Measurements from ENCODE around the gene CUZD1.

The CUZD1 gene

DNA sequence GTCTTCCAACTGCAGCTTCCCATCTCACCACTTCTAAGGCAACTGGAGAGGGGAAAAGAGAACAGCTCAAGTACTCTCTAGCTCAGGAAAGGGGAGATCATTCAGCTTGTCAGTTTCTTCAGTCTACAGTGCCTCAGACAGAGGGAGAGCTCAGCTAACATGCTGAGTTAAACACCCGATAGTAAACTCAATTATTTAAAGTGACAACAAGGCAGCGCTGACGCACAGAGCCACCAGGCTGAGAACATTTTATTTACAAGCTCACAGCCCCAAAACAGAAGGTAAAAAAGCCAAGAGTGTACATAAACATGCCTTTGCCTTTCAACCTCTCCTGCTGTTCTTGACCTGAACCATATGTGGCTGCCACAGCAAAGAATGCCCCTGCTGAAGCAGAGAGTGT is 10.1 kb upstream of the CUZD1 start:
- no peak for DNase-seq (ENCODE audit: low spot score)

DNA sequence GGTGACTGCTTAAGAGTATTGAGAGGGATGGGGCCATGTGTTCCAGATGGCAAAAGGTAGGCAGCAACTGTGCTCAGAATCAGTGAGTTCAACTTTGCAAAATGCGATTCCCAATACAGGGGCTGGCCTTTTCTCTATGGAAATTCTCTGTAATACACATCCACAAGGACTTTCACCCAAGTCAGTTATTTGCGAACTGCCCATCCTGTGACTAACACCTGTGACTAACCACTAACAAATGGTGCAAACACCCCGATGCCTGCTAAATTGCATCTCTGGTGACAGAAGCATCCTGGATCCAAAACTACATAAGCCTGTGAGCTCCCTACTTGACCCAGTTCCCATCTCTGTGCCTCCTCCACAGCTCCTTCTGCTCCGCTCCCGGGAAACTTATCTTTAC is 9.0 kb upstream of the CUZD1 start:
- no peak for DNase-seq (ENCODE audit: low spot score)

DNA sequence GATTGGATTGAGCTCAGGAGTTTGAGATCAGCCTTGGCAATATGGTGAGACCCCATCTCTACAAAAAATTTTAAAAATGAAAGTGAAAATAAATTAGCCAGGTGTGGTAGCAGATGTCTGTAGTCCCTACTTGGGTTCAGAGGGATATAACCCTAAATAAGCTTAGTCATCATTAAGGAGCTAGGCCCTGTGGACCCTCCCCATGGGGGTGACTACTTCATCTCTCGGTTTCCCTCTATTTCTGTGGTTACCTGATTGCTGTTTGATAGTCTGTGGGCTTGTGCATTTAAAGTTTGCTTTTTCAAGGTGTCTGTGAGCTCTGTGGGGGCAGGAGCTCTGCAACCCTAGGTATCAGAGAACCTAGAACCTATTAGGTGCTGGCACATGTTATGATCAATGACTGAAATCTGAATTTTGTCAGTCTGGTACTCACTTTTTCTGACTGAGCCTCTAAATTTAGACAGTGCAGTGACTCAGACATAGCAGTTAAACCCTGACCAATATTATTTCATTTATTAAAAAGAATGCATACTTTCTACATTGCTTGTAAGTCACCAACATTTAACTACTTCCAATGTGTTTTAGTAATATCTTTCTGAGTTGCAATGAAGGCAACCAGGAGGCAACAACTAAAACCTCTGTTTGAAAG is 8.1 kb upstream of the CUZD1 start:
- no peak for DNase-seq (ENCODE audit: low spot score)

DNA sequence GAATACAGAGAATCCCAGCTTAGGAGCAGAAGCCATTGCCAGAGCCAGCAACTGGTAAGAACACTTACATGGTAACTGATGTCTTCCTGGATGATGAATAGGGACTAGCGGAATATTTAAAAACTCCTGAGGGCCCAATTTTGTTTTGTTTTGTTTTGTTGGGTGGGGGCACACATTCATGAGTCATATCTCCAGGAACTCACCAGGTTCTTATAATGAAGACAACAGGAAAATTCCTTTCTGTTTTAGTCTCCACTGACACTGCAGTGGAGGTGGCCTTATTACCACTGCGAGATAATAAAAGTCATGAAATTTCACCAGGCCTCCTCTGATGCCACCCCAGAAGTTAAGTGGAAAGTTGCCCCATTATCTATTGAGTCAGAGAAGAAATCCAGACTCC is 6.6 kb upstream of the CUZD1 start:
- DNase-seq (ENCODE audit: low spot score) = no peak

DNA sequence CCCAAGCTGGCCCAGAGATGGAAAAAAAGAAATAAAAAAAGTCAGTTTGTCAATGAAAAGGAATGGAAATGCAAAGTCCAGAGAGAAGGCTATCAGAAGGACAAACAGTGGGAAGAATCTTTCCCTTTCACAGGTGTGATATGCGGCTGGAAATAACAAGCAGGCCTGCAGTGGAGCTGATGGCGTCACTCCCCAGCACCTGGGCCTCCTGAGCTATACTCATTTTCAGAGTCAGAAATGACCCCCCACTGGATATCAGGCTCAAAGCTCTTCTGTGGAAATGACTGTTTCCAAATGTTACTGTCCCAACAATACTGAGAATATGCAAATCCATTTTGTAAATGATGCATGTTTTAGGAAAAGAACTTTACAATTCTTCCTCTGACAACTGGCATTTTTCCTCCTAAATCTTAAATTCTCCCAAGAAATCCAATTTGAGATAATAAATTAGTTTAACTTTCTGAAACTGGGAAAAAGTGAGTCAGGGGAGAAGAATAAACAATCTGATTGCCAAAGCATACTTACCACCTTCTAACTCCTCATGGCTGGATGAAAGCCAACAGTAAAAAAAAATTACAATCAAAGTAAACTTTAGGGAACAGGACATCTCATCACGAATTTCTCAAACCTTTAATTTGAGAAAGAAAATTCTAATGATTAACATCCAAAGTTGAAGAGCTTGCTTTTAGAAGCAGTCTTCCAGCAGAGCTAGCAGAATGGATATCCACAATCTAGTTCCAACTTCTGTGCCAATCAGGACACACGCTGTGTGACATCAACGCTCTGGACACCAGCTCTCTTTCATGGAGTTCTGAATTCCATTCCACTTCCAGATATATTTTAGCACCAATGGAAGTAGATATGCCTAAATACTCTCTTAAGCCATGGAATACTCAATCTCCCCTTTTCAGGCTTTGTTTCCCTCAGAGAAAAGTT is 5.3 kb upstream of the CUZD1 start:
- DNase-seq (ENCODE audit: low spot score) = no peak

DNA sequence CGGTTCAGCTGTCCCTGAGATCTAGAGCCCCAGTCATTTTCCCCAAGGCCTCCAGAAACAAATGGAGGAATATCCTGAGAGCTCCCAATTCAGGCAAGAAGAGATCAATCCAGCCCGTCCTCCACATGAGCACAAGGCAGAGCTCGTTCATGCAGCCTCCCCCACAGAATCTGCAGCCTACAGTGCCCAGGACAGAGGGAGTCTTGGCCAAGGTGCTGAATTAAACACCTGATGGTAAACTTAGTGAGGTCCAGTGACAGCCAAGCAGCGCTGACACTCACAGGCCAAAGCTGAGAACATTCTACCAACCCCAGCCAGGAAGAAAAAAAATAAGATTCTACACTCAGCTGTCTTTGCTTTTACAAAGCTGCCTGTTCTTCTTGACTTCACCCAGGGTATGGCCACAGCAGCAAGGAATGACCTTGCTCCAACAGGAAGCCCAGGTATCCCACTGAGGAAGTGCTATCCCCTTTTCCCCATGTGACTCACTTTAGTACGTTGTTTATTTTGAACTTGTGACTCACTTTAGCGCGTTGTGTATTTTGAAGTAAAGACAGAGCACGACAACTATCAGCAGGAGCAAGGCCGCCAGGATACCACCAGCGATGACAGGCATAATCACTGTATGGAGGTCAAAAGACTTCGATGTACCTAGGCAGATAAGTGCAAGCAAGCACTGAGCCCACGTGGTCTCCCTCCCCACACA is 4.4 kb upstream of the CUZD1 start:
- no peak for DNase-seq (ENCODE audit: low spot score)

DNA sequence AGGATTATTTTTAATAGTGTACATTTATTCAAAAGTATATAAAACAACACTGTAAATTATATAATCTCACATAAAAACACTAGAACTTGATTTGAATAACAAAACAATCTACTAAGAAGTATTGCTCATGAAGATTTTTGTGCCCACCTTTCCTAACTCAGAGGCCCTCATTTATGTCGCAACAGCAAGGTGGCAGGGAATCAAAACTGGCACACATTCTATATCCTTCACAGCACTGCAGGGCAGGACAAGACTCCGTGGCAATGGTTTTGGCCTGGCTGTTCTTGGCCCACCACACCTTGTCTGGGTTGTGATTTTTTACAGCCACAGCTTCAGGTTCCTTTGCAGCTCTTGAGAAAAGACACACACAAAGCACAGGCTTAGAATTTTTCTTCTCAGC is 3.4 kb upstream of the CUZD1 start:
- DNase-seq (ENCODE audit: low spot score) = no peak

DNA sequence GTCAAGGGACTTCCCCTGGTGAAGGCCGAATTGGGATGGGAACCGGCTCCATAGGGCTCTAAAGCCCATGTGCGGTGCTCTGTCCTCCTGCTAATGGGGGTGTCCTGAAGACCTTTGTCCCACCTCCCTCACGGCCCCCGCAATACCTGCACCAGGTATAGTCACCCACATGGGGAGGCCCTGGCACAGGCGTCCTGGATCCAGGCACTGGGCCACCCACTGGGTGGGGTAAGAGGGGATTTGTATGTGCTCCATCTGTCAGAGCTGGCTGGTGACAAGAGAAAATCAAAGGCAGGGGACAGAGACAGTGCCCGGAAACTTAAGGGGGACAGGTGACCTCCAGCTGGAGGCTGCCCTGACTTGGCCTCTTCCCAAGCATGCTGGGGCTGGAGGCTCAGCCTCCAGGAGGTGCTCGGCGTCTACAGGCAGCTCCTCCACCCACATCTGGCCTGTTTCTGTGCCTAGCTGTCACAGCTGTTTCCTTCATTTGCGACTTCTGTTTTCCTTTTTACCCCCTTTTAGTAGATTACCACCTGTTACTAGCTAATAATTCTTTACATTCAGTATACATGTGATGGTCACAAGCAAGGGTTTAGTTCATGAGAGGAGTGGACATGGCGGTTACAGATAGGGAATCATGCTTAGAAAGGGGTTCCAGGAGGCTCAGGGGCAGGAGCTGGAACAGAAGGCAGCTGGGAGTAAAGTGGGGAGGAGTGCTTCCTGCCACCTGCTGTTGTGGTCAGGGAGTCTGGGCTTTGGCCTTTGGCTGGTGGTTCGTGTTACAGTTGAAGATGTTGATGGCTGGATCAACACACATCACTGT is 2.3 kb upstream of the CUZD1 start:
- DNase-seq (ENCODE audit: low spot score) = no peak

DNA sequence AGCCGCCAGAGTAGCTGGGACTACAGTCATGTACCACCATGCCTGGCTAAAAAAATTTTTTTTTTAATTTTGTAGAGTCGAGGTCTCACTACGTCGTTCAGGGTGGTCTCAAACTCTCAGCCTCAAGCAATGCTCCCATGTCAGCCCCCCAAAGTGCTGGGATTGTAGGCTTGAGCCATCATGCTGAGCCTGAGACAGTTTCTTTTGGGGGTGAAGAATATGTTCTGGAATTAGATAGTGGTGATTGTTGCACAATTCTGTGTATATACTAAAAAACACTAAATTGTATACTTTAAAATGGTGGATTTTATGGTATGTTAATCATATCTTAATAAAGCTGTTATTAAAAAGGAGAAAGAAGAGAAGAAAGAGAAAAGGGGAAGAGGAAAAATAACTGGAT is 1.5 kb downstream of the CUZD1 start:
- no peak for DNase-seq (ENCODE audit: low spot score)

DNA sequence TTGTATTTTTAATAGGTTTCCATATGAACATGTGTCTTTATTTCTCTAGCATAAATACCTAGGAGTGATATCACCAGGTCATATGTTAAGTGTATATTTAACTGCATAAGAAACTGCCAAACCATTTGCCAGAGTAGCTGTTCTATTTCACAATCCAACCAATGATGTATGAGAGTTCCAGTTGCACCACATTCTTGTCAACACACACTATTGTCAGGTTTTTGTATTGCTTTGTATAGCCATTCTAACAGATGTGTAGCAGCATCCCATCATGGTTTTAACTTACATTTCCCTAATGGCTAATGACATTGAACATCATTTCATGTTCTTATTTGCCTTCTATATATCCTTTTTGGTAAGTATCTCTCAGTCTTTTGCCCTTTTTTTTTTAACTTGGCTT is 4.1 kb downstream of the CUZD1 start:
- DNase-seq (ENCODE audit: low spot score) = no peak

DNA sequence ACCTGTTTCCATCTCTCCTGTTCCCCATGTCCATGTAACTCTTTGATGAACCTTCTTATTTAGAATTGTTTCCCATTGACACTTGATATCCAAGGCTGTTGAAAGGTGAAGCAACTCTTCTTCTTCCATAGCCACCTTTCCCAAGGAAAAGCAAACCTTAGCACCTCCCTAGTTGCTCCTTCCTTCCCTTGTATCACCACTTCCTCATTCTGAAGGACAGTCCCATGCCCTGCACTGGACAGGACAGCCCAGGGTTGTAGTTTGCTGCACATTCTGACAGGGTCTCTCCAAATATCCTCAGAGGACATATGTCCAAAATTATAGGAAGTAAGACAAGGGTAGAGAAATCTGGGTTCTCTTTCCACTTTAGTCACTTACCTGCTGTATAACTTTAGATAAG is 6.2 kb downstream of the CUZD1 start:
- no peak for DNase-seq (ENCODE audit: low spot score)

DNA sequence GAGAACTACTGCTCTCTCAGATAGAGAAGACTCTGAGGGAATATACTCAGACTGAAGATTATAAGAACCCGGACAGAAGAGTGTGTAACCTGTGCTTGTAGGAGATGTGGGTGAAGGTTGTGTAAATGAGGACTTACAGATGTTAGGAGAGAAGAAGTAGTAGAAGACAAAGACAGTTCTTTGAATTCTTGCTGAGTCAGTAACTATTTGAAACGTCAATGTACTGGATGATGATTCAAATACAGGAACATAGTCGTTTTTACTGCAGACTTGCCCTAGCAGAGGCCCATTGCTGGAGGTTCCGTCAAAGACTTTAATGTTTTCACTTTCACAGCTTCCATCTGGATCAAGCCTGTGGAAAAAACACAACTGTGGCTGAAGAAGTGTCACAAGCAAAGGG is 6.8 kb downstream of the CUZD1 start:
- no peak for DNase-seq (ENCODE audit: low spot score)

DNA sequence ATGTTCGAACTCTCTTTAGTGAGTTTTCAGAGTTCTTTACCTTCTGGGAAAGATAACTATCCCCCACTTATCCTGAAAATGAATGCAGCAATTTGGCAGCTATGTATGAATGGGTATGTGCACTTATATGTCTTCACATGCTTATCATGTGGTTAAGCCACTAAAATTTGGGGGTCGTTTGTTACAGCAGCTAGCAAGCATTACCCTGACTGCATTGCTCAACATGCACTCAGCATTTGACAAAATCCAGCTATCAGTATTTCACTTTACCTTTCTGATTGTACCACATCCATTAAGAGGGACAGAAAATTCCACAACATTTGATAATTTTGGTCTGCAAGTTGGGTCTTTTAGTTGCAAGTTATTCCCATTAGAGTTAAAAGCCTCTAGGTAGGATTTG is 9.7 kb downstream of the CUZD1 start:
- no peak for DNase-seq (ENCODE audit: low spot score)

DNA sequence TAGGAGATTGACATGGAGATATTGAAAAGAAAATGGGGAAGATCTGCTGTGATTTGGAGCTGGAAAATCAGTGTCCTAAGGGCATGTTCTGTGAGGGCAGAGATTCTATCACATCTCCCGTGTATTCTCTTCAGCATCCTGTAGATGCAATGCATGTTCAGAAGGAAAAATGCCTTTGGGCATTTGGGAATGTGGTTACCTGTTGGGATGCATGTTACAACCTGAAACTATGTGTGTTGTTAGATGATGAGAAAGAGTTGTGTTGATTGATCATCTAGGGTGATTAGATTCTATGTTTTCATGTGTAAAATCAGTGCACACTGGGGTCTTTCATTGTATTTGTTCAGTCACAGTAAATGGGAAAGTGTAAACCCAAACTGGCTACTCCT is 14.7 kb downstream of the CUZD1 start:
- DNase-seq (ENCODE audit: low spot score) = no peak

DNA sequence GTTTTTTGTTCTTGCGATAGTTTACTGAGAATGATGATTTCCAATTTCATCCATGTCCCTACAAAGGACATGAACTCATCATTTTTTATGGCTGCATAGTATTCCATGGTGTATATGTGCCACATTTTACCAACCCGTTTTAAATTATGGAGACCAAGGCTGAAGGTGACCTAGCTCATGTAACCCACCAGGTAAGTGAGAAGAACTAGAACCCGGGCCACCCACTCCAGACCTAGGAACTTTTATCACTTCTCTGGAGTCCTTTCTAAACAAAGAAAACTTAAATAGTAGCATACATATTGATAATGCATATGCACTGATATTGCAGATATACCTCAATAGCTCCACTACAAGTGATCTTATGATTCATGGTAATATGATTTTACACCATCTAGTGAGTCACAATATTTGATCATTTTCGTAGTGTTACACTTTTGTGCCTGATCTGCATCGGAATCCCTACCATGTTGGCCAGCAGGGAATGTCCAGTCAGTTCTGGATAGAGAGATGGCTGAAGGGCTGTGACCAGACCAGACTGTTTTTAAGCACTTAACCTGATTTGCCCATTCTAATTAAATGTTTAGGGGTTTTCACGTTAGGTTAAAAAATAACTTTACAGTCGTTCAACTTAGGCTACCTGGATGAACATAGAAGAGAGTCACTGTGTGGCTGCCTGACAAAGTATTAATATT is 15.2 kb downstream of the CUZD1 start:
- DNase-seq (ENCODE audit: low spot score) = no peak

DNA sequence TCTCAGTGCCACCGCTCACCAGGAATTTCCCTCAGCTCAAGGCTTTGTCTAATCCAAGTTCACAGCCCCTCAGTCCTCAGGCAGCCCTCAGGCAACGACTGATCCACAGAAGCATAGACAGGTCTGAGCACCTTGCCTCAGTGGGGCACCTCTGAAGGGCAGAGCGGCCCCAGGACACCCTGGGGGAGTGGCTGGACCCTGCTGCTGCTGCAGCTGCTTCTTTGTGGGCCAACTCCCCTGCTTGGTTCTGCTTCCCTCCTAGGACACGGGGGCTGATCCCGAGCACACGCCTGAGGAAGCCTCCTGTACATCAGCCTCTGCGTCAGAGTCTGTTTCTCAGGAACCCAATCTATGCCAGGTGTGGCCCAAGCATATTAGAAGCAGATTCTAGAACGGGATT is 16.2 kb downstream of the CUZD1 start:
- DNase-seq (ENCODE audit: low spot score) = no peak

DNA sequence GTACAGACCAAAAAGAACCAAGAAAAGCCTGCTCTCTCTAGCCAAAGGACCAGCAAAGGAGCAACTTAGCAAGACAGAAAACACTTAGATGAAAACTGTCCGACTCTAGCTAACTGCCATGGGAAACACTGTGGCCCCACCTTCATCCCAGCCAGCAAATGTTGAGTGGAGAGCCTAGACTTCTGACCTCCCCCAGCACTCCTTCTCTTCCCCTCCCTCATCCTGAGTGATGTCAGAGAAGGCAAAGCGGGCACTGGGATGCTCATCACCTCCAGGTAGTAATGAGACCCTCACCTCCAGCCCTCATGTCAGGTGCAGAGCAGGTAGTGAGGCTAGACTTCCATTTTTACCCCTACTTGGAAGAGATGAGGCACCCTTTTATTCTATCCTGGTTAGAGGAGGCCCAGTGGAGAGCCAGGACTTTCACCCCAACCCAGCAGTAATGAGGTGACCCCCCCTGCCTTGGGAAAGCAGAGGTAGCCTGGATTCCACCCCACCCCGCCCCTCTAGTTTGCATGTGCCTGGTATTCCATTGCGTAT is 16.9 kb downstream of the CUZD1 start:
- no peak for DNase-seq (ENCODE audit: low spot score)

DNA sequence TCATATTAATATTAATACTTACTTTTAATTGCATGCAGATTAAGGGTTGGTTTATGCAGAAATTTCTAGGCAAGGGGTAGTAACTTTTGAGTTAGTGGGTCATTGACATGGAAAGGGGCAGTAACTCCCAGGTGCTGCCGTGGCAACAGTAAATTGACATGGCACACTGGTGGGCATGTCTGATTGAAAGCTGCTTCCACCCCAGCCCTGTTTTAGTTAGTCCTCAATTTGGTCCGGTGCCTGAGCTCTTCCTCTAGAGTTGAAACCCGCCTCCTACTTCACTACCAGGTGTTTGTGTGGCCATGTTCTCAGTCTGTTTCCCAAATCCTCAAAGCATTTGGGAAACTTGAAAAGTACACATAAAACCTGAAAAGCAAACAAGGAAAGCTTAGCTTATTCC is 18.4 kb downstream of the CUZD1 start:
- no peak for DNase-seq (ENCODE audit: low spot score)

DNA sequence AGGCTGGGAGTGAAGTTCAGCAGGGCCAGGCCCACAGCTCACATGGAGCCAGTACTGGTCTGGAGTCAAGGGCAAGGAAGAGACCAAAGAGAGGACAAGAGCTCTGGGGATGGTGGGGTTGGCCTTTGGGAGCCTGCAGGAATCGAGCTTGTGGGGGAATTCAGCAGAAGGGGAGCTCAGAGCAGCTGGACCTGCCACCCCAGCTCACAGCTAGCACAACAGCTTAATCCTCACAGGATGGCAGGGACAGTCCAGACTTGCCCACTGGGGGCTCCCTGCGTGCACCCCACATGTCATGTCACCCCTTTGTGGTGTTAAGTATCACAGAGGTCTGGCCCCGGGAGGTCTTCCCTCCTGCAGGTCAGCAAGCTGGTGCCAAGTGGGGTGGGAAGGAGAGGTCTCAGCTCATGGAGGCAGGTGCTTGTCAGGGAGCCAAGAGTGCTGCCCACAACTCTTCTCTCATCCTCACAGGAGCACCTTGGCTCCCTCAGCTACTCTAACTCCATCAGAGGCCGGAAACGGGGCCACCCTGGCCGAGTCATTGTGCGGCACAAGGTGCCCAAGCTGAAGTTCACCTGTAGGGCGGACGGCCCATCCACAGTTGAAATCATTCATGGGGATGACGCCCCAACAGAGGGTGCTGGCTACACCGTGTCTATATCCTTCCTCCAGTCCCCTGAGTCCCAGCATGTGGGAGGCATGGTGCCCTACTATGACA is 22.5 kb downstream of the CUZD1 start:
- DNase-seq (ENCODE audit: low spot score) = no peak

DNA sequence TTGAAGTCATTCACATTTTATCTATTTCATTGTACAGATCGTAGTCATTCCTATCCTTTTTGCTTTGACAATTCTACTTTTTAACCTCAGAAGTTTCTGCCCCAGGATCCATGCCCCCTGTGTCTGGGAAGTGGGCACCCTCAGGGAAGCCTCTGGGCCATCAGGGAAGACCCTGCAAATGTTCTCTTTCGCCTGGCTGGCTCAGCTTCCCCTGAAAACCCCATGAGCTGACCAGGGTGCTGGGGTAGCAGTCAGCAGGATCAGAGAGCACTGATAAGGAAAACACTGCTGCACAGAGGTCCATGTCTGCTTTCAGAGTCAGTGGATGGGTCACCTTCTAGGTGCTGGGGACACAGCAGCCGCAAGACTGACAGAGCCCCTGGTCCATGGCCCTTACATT is 23.8 kb downstream of the CUZD1 start:
- DNase-seq (ENCODE audit: low spot score) = no peak

DNA sequence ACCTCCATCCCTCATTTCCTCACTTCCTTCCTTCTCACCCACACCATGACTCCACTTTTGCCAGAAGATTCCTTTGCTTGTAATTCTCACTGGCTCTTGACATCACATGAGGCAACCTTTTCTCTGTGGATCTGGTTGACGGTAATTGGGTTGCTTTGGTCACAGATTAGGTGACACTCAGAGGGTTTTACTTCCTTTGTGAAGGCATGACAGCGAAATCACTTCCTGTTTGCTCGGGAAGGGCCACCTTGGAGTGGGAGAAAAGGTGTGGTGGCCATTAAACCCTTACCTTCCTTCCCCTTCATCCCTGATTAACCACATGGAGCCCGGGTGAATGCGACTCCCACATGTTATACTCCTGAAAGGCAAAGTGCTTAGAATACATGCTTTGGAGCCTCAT is 30.2 kb downstream of the CUZD1 start:
- no peak for DNase-seq (ENCODE audit: low spot score)

All from hematopoietic multipotent progenitor cell treated with erythropoietin and hydrocortisone succinate and interleukin-3 and kit ligand, for 15 days (in vitro differentiated cells).